ENCODE results near the gene DSN1.

GRCh38 chr20:36784900-36785299 is 11.3 kb upstream of the DSN1 start:
- TF ChIP-seq CTCF (conservative IDR thresholded peaks at IDR 0.05 in 1 of 2, IDR thresholded peaks at IDR 0.05 in 1 of 2; ENCODE audit: low read depth in 1 of 2, low read length in 2 of 2): no peak
- TF ChIP-seq EZH2 (IDR thresholded peaks at IDR 0.05; ENCODE audit: low read length, missing control alignments): no peak
